ENCODE data around the gene PGP. TPM values are rescaled to one million over a fixed set of nuclear protein-coding genes. Genes with fewer than 3 reads are reported as not detected.

PGP gene
- total RNA-seq, 2 experiments from 2014 or later: 8.1 to 8.5 TPM

DNA sequence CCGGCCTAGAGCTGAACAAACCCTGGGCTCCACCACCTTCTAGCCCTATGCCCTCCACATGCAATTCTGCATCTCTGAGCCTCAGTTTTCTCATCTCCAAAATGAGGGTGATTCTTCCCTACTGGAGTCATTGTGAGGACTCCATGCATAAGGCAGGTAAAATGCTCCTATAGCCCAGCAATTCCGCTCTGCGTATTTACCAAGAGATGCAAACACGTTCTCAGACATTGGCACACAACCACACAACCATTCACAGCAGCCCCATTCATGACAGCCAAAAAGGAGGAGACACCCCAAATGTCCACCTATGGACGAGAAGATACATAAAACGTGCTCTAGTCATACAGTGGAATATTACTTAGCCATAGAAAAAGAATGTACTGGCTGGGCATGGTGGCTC is 14.3 kb downstream of the PGP start:
- no peak overlapping the region for H3K4me3 Mint-ChIP-seq

GRCh38 chr16:2199621-2200139 is 15.0 kb downstream of the PGP start:
- no peak overlapping the region for H3K27ac Mint-ChIP-seq
- peaks cover 28 to 30% of the 10 kb centered on the region in 2 experiments for H3K27me3 ChIP-seq (ENCODE audit: control insufficient read depth in 1 of 2, insufficient read depth in 2 of 2, low read length in 2 of 2)
- H3K9me3 ChIP-seq (ENCODE audit: control insufficient read depth in 1 of 2, insufficient read depth in 1 of 2, low read length in 2 of 2): peaks cover 0 to 9% of the 10 kb centered on the region in 2 experiments
- H3K36me3 Mint-ChIP-seq (ENCODE audit: low read depth): no peaks in the 10 kb centered on the region
- peaks cover 14% of the 10 kb centered on the region for H3K4me1 Mint-ChIP-seq (ENCODE audit: low read depth)
- H3K4me3 Mint-ChIP-seq: no peak overlapping the region
- ATAC-seq (ENCODE audit: poor library complexity) (no peak), DNase-seq (no peak)
- H3K4me3 ChIP-seq (ENCODE audit: low read length): no peak overlapping the region
- peaks cover 21% of the 10 kb centered on the region for H3K4me1 ChIP-seq (ENCODE audit: insufficient read depth, low read length)
- CTCF ChIA-PET: no interaction called here
- intact Hi-C loops (cut with DNase I, micrococcal nuclease): loop anchor here in 1 of 2 experiments (5.0 to 10.0 kb wide), 3 partner anchors 135 to 288 kb away; partner anchors contain the start of gene CCNF
- peaks cover 25% of the 10 kb centered on the region for H3K27me3 Mint-ChIP-seq
- no peak overlapping the region for H3K27ac ChIP-seq (ENCODE audit: low read depth in 1 of 2, low read length in 2 of 2)
- no peaks in the 10 kb centered on the region for H3K9me3 Mint-ChIP-seq
- no peaks in the 10 kb centered on the region for H3K36me3 ChIP-seq (ENCODE audit: insufficient read depth, low read length)
- POLR2A ChIA-PET: no interaction called here
- no peak for TF ChIP-seq CTCF (IDR thresholded peaks at IDR 0.05)

More for the DNA sequence above, 14.3 kb downstream of the PGP start:
- Histone ChIP-seq H3K4me3 (ENCODE audit: low read length) (no peak overlapping the region), H3K27ac (ENCODE audit: low read depth in 1 of 2, low read length in 2 of 2) (no peak overlapping the region), H3K4me1 (ENCODE audit: insufficient read depth, low read length) (peaks cover 19% of the 10 kb centered on the region), H3K9me3 (ENCODE audit: control insufficient read depth in 1 of 2, insufficient read depth in 1 of 2, low read length in 2 of 2) (peaks cover 0 to 4% of the 10 kb centered on the region in 2 experiments), H3K27me3 (ENCODE audit: control insufficient read depth in 1 of 2, insufficient read depth in 2 of 2, low read length in 2 of 2) (peaks cover 21 to 23% of the 10 kb centered on the region in 2 experiments), H3K36me3 (ENCODE audit: insufficient read depth, low read length) (no peaks in the 10 kb centered on the region)
- POLR2A ChIA-PET: no interaction called here
- CTCF ChIA-PET: no interaction called here
- ATAC-seq (ENCODE audit: poor library complexity) (no peak), DNase-seq (no peak)
- peaks cover 10% of the 10 kb centered on the region for H3K4me1 Mint-ChIP-seq (ENCODE audit: low read depth)
- no peak overlapping the region for H3K27ac Mint-ChIP-seq
- no peaks in the 10 kb centered on the region for H3K36me3 Mint-ChIP-seq (ENCODE audit: low read depth)
- intact Hi-C loops (cut with DNase I, micrococcal nuclease): no loop called here
- peaks cover 20% of the 10 kb centered on the region for H3K27me3 Mint-ChIP-seq
- no peak for TF ChIP-seq CTCF (IDR thresholded peaks at IDR 0.05)
- H3K9me3 Mint-ChIP-seq: no peaks in the 10 kb centered on the region

- no peaks in the 10 kb centered on the region for H3K9me3 Mint-ChIP-seq
- H3K27me3 Mint-ChIP-seq: peaks cover 27% of the 10 kb centered on the region
- H3K4me1 Mint-ChIP-seq (ENCODE audit: low read depth): peaks cover 10% of the 10 kb centered on the region
- TF ChIP-seq CTCF (IDR thresholded peaks at IDR 0.05): no peak
- Histone ChIP-seq H3K27ac (ENCODE audit: low read depth in 1 of 2, low read length in 2 of 2) (no peak overlapping the region), H3K9me3 (ENCODE audit: control insufficient read depth in 1 of 2, insufficient read depth in 1 of 2, low read length in 2 of 2) (peaks cover 0 to 14% of the 10 kb centered on the region in 2 experiments), H3K27me3 (ENCODE audit: control insufficient read depth in 1 of 2, insufficient read depth in 2 of 2, low read length in 2 of 2) (peaks cover 31% of the 10 kb centered on the region in 2 experiments), H3K4me3 (ENCODE audit: low read length) (no peak overlapping the region), H3K4me1 (ENCODE audit: insufficient read depth, low read length) (peaks cover 20% of the 10 kb centered on the region), H3K36me3 (ENCODE audit: insufficient read depth, low read length) (no peaks in the 10 kb centered on the region)
- ATAC-seq (ENCODE audit: poor library complexity): no peak
- H3K27ac Mint-ChIP-seq: no peak overlapping the region
- intact Hi-C loops (cut with DNase I, micrococcal nuclease): loop anchor here in 1 of 2 experiments (5.0 to 10.0 kb wide), 3 partner anchors 136 to 288 kb away; partner anchors contain the start of gene CCNF
- CTCF ChIA-PET: no interaction called here
- DNase-seq: no peak
- H3K36me3 Mint-ChIP-seq (ENCODE audit: low read depth): no peaks in the 10 kb centered on the region
- no peak overlapping the region for H3K4me3 Mint-ChIP-seq
- POLR2A ChIA-PET: no interaction called here
These were observed 15.5 kb downstream of the PGP start for GRCh38 chr16:2199095-2199494.
